DMS79 treated with DMSO at 0.1 percent for 48 hours (cell line): Measurements from ENCODE around the gene CCDC40.
"Not testable (repeated sequence)": the region's sequence is repeated elsewhere in the genome, so short reads cannot be mapped to it uniquely, and the experiment has no call there.

Experiments
- DNase-seq: peaks from one replicate; lab custom pipeline; 2025; lab: John Stamatoyannopoulos, UW

Gene CCDC40

DNA sequence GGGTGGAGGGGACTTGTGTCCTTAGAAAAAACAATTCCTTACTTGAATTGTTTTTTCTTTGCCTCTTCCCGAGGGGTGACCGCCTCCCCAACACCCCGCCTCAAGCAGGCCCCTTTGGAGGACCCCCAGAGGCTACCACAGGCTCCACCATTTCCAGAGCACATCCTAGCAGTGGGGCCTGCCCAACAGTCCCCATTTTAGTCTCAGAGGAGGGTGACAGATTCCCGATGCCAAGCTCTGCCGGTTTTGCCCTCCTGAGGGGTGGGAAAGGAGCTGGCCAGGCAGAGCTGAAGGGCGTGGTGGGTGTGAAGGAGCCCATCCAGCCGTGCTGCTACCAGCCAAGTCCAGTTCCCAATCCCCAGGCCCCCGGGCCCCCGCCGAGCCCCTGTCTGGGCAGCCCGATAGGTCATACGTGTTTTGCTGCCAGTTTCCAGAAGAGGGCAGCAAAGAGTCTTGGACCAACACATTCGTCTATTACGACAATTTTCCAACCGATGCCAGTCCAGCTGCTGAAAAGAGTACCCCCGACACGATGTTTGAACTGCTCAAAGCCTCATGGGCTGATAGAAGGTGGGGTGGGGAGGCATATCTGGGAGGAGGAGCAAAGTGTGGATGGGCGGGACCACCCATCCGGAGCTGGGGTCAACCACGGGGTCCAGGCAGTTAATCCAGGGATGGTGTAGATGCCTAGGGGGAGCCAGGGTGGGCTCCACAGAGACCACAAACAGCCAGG lies 46.1 kb downstream of the CCDC40 start:
- DNase-seq, result peak; percentile 23

DNA sequence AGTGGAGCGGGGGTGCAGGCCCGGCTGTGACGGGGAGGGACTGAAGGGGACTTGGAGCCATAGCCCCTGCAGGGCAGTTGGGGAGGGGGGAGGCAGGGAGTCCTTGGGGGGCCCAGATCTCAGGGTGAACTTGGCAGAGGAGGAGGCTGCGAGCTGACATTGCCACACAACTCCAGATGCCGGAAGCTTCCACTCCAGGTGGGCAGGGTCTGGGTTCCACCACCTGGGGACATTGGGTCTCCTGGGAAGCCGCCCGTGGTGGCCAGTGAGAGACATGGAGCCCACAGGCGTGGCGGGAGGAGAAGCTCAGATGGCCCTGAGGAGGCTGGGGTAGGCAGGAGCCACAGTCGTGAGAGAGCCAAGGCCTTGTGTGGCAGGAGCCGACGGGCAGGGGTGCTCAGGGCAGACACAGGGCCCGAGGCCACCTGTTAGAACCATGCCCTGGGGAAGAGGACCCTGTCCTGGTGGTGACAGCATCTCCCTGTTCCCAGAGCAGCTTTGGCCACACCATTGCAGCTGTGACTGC lies 46.8 kb downstream of the CCDC40 start:
- DNase-seq, result no peak

DNA sequence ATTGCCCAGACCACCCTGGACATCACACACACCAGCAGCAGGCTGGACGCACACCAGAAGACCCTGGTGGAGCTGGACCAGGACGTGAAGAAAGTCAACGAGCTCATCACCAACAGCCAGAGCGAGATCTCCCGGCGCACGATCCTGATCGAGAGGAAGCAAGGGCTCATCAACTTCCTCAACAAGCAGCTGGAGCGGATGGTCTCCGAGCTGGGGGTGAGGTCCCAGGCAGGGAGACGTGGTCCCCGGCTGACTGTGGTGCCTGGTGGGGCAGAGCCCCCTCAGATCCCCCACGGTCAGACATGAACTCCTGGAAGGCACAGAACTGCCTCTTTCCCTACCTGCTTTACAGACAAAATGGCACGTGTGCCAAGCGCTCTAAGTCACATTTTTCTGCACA lies 48.3 kb downstream of the CCDC40 start:
- no peak for DNase-seq

DNA sequence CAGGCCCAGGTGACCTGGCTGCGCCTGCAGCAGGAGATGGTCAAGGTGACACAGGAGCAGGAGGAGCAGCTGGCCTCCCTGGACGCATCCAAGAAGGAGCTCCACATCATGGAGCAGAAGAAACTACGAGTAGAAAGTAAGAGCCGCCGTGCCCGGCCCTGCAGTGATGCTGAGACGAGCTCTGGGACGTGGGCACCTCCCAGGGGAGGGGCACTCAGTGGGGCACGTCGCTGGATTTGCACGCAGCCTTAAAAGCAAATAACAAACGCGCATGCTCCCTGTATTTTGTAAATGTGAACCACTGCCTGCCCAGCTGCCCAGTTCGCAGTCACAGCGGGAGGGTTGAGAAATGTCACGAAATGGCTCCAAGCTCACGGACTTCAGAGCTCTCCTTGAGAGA lies 49.6 kb downstream of the CCDC40 start:
- no peak for DNase-seq

DNA sequence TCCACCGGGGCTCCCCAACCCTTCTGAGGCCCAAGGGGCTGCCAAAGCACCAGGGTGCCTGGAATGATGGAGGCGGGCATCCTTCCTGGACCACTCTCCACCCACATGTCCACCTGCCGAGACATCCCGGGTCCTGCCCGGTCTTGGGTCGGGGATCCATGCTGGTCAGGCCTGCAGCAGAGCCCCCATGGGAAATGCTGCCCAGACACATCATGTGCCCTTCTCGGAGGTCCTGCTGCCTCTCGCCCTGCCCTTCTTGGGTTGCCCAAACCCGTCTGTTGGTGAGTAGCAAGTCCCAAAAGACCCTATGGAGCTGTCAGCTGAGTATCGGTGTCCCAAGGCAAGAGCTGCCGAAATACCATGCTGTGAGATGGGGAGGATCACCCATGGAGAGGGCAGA lies 50.2 kb downstream of the CCDC40 start:
- no peak for DNase-seq

DNA sequence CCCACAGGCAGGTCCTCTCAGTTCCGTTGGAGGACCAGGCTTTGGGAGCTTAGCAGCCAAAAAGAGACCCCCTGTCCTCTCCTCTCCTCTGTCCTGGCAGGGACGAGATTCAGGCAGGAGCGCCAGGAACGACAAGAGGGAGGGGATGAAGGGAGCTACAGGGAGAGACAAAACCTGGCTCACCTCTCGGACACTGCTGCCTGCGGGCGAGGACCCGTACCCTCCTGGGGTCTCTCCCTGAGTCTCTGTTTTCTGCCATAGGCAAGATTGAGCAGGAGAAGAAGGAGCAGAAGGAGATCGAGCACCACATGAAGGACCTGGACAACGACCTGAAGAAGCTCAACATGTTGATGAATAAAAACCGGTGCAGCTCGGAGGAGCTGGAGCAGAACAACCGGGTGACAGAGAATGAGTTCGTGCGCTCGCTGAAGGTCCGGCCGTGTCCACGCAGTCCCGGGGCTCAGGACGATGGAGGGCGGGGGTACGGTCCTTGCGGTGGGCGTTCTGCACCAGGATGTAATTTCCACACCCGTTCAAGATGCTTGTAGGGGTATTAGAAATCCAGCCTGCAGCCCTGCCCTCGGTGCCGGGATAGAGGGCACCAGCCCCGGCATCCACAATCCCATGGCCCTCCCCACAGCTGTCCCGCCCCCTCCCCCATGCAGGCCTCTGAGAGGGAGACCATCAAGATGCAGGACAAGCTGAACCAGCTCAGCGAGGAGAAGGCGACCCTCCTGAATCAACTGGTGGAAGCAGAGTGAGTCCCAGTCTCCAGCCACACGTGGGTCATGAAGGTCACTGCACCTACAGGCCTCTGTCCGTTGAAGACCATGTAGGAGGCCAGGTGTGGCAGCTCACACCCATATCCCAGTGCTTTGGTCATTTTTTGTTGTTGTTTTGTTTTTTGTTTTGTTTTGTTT lies 51.2 kb downstream of the CCDC40 start:
- no peak for DNase-seq

DNA sequence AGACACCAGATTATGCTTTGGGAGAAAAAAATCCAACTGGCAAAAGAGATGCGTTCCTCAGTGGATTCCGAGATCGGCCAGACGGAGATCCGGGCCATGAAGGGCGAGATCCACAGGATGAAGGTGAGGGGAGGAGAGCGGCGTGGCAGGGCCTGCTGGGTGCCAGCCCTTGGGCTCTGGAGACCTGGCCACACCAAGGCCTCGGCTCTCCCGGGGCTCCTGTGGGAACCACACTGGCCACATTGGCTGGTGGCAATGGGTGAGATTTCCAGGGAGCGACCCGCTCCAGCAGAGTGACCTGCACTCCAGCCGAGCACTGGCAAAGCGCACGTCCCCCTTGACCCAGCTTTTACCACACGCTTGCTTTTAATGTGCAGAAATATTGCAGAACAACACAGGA lies 53.3 kb downstream of the CCDC40 start:
- no peak for DNase-seq

DNA sequence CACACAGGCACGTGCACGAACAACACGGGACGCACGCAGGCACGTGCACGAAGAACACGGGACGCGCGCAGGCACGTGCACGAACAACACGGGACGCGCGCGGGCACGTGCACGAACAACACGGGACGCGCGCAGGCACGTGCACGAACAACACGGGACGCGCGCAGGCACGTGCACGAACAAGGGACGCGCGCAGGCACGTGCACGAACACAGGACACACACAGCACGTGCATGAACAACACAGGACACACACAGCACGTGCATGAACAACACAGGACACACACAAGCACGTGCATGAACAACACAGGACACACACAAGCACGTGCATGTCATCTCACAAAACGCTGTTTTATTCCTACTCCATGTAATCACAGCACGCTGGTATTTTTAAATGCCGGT lies 53.7 kb downstream of the CCDC40 start:
- DNase-seq, result not testable (repeated sequence)

DNA sequence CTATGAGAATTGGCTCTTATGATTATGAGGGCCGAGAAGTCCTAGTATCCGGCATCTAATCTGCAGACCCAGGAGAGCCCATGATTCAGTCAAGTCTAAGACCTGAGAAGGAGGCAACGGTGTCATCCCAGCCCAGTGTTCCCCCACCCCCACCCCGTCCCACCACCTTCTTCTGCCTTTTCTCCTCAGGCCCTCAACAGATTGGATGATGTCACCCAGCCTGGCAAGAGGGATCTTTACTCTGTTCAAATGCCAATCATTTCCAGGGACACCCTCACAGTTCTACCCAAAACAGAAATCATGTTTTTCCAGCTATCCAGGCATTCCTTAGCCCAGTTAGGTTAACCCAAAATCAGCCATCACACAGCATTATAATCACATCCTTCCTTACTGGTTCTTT lies 54.9 kb downstream of the CCDC40 start:
- DNase-seq, result no peak

DNA sequence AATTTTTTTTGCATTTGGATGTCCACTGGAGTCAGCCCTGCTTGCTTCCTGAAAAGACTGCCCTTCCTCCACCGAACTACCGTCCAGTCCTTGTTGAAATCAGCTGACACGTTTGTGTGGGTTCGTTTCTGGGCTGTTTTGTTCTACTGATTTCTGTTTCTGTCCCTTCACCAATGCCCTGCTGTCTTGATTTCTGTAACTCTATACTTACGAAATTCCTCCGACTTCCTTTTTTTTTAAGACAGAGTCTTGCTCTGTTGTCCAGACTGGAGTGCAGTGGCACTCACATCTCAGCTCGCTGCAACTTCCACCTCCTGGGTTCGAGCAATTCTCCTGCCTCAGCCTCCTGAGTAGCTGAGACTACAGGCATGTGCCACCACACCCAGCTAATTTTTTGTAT lies 56.5 kb downstream of the CCDC40 start:
- DNase-seq, result no peak

DNA sequence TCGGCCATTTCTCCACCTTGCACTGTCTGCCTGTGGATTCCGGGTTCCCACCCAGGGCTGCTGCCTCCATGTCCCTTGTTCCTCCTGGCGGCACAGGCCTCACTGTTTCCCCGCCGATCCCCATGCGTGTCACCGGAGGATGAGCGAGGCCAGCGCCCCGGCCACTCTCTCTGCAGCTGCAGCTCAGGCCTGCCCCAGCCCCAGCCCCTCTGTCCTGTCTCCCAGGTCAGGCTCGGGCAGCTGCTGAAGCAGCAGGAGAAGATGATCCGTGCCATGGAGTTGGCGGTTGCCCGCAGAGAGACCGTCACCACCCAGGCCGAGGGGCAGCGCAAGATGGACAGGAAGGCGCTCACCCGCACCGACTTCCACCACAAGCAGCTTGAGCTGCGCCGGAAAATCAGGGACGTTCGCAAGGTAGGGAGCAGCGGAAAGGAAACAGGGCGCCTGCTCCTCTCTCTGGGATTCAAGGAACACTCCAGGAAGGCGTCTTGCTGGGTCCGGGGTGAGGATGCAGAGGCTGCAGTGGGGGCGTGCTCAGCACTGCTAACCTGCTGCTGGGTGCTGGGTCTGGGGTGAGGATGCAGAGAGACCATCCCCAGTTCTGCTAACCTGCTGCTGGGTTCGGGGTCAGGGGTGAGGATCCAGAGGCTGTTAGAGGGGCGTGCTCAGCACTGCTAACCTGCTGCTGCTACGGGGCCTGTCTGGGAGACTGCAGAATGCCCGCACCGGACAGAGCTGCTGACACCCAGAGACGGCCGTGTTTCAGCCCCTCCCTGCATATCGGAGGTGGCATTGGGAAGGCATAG lies 58.8 kb downstream of the CCDC40 start:
- DNase-seq, result no peak

DNA sequence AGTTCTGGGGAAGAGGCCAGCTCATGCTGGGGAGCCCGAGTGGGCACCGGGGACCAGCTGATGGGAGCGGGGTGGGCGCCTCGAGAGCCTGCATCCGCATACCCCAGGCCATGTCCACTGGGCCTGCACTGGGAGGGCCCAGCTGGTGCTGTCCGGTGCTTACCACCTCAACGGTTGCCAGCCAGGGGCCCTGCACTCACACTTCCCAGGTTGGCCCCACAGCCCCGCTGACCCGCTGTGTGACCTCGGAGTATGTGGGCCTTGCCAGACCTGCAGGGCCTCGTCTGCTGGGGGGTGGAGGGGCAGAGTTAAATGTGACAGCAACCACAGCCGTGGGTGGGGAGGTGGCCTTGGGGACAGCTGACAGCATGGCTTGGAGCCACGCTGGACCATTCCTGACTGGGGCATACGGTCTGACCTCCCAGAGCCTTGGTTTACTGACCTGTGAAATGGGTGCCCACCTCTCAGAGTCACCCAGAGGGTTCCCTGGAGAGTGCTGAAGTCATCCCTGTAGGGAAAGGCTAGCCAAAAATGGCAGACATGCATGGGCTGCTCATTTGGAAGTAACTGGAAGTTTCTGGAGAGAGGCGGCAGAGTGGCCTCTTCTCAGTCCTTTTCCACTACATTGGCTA lies 59.5 kb downstream of the CCDC40 start:
- DNase-seq, result no peak

DNA sequence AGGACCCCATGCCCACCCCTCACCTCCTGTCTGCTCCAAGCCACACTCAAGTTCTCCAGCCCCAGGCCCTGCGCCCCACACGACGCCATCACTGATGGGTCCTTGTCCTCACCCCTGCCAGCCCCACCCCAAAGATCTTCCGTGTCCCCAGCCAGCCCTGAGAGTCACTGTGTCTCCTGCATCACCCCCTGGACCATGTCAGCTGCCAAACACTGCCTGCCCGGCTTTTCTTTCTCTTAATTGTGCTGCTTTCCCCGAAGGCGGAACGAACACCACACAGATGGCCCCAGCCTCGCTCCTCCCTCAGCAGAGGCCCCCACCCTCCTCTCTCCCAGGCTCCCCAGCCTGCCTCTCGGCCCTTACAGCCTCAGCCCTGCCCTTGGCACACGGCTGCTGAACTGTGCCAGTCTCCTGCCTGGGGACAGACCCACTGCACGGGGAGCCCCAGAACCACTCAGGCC lies 60.1 kb downstream of the CCDC40 start:
- DNase-seq, result no peak

DNA sequence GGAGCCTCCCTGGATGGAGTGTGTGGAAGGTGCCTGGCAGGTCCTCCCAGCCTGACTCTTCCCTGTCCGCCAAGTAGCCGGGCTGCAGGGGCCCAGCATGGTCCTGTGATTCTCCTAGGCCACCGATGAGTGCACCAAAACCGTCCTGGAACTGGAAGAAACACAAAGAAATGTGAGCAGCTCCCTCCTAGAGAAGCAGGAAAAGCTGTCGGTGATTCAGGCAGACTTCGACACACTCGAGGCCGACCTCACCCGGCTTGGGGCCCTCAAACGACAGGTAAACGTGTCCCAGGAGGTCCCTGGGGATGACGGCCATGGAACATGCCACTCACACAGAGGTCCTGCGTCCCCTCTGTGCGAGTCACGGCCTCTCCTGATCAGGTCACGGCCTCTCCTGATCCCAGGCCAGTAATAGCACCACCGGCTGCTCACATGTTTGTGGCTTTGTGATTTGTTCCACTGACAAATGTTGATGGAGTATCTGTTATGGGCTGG lies 60.7 kb downstream of the CCDC40 start:
- no peak for DNase-seq

DNA sequence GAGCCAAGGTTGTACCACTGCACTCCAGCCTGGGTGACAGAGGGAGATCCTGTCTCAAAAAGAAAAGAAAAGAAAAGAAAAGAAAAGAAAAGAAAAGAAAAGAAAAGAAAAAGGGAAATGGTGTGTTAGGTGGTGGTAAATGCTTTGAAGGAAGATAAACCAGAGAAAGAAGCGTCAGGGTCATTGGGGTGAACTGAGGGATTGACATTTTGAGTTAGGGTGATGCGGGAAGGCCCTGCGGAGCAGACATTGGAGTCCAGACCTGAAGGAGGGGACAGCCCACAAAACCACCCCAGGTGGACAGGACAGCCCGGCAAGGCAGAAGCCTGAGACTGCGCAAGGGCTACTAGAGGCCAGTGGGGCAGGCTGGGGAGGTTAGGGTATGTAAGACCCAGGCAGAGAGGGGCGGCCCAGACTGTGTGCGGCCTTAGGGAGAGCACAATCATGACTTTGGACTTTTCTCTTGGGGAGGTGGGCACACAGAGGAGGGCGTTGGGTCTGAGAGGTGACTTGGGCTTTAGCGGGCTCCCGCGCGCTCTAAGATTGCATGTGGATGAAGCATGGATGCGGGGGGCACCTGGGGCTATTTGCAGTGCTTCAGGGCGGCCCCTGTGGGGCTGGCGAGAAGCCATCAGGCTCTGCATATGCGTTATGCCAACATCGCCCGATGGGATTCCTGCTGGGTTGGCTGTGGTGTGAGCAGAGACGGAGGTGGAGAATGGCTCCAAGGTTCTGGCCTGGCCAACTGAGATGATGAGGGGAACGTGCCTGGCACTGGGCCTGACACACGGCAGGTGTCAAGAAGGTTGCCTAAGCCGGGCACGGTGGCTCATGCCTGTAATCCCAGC lies 61.6 kb downstream of the CCDC40 start:
- DNase-seq, result no peak

DNA sequence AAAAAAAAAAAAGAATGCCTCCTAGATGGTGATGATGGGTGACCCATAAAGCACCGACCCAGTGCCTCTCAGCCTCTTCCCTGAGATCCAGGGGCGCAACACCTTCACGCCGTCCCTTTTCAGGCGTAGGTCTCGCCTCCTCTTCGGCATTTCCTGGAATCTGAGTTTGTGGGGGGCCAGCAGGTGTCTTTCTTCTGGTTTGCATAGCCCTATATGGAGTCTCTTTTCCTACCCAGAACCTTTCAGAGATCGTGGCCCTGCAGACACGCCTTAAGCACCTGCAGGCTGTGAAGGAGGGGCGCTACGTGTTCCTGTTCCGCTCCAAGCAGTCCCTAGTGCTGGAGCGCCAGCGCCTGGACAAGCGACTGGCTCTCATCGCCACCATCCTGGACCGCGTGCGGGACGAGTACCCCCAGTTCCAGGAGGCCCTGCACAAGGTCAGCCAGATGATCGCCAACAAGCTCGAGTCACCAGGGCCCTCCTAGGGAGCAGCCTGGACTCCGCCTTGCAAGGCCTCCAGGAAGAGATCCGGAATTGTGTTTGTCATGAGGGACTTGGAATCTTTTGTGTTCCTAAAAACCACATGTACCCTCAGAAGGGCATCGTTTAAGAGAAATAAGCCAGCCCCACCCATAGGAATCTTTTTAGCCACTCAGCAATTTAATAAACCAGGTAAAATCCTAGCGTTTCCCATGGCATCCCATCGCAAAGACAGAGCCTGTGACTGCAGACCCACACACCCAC lies 63.0 kb downstream of the CCDC40 start:
- DNase-seq, result no peak

DNA sequence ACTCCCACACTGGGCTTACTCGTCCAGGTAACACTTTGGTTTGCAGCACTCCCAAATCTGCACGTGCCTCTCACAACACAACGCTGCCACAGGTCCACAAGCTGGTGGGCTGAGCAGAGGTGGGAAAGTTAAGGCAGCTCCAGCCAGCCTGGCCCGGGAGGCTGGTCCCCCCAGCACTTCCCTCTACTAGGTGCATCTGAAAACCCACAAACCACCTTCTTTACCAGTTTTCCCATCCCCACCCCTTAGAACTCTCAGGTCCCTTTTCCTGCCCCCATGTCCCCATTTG lies 63.5 kb downstream of the CCDC40 start:
- no peak for DNase-seq

DNA sequence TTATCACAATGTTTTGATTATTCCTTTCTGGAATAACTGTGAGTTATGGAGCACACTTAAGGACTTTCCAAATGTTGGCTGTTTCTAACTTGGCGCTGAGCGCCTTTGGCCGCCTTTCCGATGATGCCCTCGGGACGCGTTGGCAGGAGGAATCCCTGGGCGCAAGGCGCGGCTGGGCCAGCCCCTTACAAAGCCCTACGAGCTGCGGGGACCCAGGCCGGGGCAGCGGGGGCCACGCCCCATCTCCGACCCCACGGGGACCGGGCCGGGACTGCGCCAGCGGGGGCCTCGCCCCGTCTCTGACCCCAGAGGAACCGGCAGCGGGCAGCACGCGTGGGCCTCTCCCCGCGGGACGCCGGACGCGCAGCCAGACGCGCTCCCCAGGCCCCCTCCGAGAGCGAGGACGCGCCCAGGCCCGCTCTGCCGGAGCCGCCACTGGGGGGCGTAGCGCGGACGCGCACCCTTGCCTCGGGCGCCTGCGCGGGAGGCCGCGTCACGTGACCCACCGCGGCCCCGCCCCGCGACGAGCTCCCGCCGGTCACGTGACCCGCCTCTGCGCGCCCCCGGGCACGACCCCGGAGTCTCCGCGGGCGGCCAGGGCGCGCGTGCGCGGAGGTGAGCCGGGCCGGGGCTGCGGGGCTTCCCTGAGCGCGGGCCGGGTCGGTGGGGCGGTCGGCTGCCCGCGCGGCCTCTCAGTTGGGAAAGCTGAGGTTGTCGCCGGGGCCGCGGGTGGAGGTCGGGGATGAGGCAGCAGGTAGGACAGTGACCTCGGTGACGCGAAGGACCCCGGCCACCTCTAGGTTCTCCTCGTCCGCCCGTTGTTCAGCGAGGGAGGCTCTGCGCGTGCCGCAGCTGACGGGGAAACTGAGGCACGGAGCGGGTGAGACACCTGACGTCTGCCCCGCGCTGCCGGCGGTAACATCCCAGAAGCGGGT lies 64.8 kb downstream of the CCDC40 start, which contains the start of gene GAA:
Gene GAA (plus strand): TSS at position 571 of the 935 bp plus-strand sequence. CDS start 3,006 bp downstream, outside the sequence.
- peak; percentile 37 for DNase-seq
